Measurements from ENCODE around the gene DHRS1. TPM values are rescaled to one million over a fixed set of nuclear protein-coding genes. Genes with fewer than 3 reads are reported as not detected.

DHRS1 gene
- total RNA-seq, 1 experiment from 2014 or later: 8.9 TPM

DNA sequence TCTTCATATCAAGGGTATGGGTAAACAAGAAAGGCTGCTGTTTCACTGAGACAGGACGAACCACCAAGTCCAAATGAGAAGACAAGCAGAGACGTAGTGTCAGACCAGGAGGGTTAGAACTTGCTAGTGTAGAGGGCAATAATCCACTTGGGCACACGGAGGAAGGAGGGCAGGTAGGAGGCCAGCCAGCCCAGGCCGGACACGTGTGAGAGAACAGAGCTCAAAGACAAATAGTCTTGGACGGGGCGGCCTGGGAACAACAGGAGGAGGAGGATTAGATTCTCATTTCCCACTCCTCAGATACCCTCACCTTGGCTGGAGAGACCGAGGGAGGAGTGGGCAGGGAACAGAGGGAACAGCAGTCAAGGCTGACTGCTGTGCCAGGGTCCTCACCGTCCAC is 8.8 kb downstream of the DHRS1 start:
- ATAC-seq (no peak), DNase-seq (ENCODE audit: low read depth, low spot score) (no peak)
- intact Hi-C loops (cut with micrococcal nuclease; ENCODE audit: unreplicated experiment): no loop called here
- ChIA-PET POLR2A (no interaction called here), CTCF (no interaction called here)
- BruUV-seq (replicated peaks): no TSS peak
- H3K27me3 ChIP-seq (ENCODE audit: control insufficient read depth, insufficient read depth, low read length): no peaks in the 10 kb centered on the region
- H3K36me3 ChIP-seq (ENCODE audit: control insufficient read depth, insufficient read depth, low read length): no peaks in the 10 kb centered on the region
- TF ChIP-seq POLR2AphosphoS5 (IDR thresholded peaks at IDR 0.05; ENCODE audit: low read depth, low read length) (no peak), TCF7L2 (IDR thresholded peaks at IDR 0.05; ENCODE audit: low read depth, low read length) (no peak)
- TF ChIP-seq, protein P1, sequence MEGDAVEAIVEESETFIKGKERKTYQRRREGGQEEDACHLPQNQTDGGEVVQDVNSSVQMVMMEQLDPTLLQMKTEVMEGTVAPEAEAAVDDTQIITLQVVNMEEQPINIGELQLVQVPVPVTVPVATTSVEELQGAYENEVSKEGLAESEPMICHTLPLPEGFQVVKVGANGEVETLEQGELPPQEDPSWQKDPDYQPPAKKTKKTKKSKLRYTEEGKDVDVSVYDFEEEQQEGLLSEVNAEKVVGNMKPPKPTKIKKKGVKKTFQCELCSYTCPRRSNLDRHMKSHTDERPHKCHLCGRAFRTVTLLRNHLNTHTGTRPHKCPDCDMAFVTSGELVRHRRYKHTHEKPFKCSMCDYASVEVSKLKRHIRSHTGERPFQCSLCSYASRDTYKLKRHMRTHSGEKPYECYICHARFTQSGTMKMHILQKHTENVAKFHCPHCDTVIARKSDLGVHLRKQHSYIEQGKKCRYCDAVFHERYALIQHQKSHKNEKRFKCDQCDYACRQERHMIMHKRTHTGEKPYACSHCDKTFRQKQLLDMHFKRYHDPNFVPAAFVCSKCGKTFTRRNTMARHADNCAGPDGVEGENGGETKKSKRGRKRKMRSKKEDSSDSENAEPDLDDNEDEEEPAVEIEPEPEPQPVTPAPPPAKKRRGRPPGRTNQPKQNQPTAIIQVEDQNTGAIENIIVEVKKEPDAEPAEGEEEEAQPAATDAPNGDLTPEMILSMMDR (IDR thresholded peaks at IDR 0.05): no peak
- TF ChIP-seq, protein P2, sequence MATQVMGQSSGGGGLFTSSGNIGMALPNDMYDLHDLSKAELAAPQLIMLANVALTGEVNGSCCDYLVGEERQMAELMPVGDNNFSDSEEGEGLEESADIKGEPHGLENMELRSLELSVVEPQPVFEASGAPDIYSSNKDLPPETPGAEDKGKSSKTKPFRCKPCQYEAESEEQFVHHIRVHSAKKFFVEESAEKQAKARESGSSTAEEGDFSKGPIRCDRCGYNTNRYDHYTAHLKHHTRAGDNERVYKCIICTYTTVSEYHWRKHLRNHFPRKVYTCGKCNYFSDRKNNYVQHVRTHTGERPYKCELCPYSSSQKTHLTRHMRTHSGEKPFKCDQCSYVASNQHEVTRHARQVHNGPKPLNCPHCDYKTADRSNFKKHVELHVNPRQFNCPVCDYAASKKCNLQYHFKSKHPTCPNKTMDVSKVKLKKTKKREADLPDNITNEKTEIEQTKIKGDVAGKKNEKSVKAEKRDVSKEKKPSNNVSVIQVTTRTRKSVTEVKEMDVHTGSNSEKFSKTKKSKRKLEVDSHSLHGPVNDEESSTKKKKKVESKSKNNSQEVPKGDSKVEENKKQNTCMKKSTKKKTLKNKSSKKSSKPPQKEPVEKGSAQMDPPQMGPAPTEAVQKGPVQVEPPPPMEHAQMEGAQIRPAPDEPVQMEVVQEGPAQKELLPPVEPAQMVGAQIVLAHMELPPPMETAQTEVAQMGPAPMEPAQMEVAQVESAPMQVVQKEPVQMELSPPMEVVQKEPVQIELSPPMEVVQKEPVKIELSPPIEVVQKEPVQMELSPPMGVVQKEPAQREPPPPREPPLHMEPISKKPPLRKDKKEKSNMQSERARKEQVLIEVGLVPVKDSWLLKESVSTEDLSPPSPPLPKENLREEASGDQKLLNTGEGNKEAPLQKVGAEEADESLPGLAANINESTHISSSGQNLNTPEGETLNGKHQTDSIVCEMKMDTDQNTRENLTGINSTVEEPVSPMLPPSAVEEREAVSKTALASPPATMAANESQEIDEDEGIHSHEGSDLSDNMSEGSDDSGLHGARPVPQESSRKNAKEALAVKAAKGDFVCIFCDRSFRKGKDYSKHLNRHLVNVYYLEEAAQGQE (IDR thresholded peaks at IDR 0.05; ENCODE audit: insufficient read depth in 1 of 2, low read depth in 2 of 2, low read length in 1 of 2): no peak
- no peaks in the 10 kb centered on the region for H3K4me1 ChIP-seq (ENCODE audit: control insufficient read depth, insufficient read depth, low read length)
- in situ Hi-C loops (cut with HindIII; ENCODE audit: low pct_unique_long_range_greater_than_20kb, low sequenced_read_pairs): no loop called here
- H3K27ac ChIP-seq (ENCODE audit: low read length): no peak overlapping the region
- H3K4me3 ChIP-seq (ENCODE audit: low read depth in 2 of 2, low read length in 2 of 2): no peak overlapping the region
- H3K9me3 ChIP-seq (ENCODE audit: control insufficient read depth, insufficient read depth, low read depth, low read length): no peaks in the 10 kb centered on the region

DNA sequence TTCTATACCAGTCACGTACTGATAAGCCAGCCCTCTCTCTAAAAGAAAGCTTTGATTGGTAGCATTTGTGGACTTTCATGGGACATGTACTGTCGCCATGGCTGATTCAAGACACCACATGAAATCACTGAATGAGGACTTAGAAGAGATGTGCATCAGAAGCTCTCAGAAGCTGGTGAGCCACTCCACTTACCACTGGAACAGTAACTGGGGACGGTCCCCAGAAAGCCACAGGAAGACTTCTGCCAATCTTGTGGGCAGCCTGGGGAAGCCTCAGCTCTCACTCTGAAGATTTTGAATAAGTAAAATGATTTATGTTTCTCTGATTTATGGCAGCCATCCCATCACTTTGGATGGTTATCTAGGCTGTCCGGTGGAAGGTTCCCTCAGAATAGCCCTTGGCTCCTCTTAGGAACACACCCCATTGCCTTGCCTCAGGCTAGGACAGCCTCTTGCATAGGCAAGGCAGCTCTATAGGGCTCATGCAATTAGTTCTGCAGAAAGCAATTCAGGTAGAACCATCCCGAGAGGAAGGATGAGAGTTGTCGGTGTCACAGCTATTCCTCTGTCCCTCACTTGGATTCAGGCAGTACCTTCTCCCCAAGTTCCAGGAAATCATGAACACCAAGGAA is 9.8 kb downstream of the DHRS1 start:
- Histone ChIP-seq H3K4me1 (ENCODE audit: control insufficient read depth, insufficient read depth, low read length) (no peaks in the 10 kb centered on the region), H3K27me3 (ENCODE audit: control insufficient read depth, insufficient read depth, low read length) (no peaks in the 10 kb centered on the region), H3K4me3 (ENCODE audit: low read depth in 2 of 2, low read length in 2 of 2) (no peak overlapping the region), H3K36me3 (ENCODE audit: control insufficient read depth, insufficient read depth, low read length) (no peaks in the 10 kb centered on the region), H3K27ac (ENCODE audit: low read length) (no peak overlapping the region), H3K9me3 (ENCODE audit: control insufficient read depth, insufficient read depth, low read depth, low read length) (no peaks in the 10 kb centered on the region)
- BruUV-seq (replicated peaks): no TSS peak
- in situ Hi-C loops (cut with HindIII; ENCODE audit: low pct_unique_long_range_greater_than_20kb, low sequenced_read_pairs): no loop called here
- ATAC-seq (no peak), DNase-seq (ENCODE audit: low read depth, low spot score) (no peak)
- intact Hi-C loops (cut with micrococcal nuclease; ENCODE audit: unreplicated experiment): no loop called here
- CTCF ChIA-PET: no interaction called here
- no peak for TF ChIP-seq TCF7L2 (IDR thresholded peaks at IDR 0.05; ENCODE audit: low read depth, low read length)
- TF ChIP-seq POLR2AphosphoS5 (IDR thresholded peaks at IDR 0.05; ENCODE audit: low read depth, low read length): no peak
- TF ChIP-seq, protein P1 (IDR thresholded peaks at IDR 0.05): no peak
- TF ChIP-seq, protein P2 (IDR thresholded peaks at IDR 0.05; ENCODE audit: insufficient read depth in 1 of 2, low read depth in 2 of 2, low read length in 1 of 2): no peak
- no peak for TF ChIP-seq SIN3A (IDR thresholded peaks at IDR 0.05; ENCODE audit: borderline replicate concordance, insufficient read depth, low read depth, low read length)
- POLR2A ChIA-PET: no interaction called here

Measured in Panc1 (cell line).